Panc1 (cell line): ENCODE measurements around the gene IRF2. TPM values are rescaled to one million over a fixed set of nuclear protein-coding genes. Genes with fewer than 3 reads are reported as not detected.

Experiments used
- ATAC-seq: fragments of 200-7000 bp; cut with Tn5 transposase; 2 replicates; pipeline ENCODE4 v1.9.1; 2020; ENCODE audit warnings: mild to moderate bottlenecking, moderate library complexity
- BruUV-seq: library from RNA; stranded (reverse); fragments of 400-500 nt; replicated peaks from 2 replicates; lab custom pipeline; 2021; lab: Mats Ljungman, UMichigan
- CTCF ChIA-PET: fragments of 300-600 bp; sonication (Branson Sonifier 250); formaldehyde crosslinking; loops from one replicate; lab custom pipeline; 2022; ENCODE audit warnings: antibody characterized with exemption; lab: Charles Lee
- POLR2A ChIA-PET: fragments of 300-600 bp; sonication (Branson Sonifier 250); formaldehyde crosslinking; loops from one replicate; lab custom pipeline; 2022; ENCODE audit warnings: antibody characterized with exemption; lab: Charles Lee
- DNase-seq: peaks from one replicate; pipeline ENCODE4 v3.0.0-alpha.2; 2010; ENCODE audit warnings: low read depth, low spot score
- H3K27ac ChIP-seq: 2 replicates; pipeline ENCODE4 v1.5.1; 2011; ENCODE audit warnings: mild to moderate bottlenecking, low read length, inconsistent platforms
- H3K27me3 ChIP-seq: fragments of 200-500 bp; sonication (Bioruptor generic); 2 replicates; pipeline ENCODE4 v1.6.0; 2014; ENCODE audit warnings: low read length, inconsistent platforms; ENCODE audit not compliant: control insufficient read depth, insufficient read depth
- H3K36me3 ChIP-seq: fragments of 200-500 bp; sonication (Bioruptor generic); 2 replicates; pipeline ENCODE4 v1.5.1; 2014; ENCODE audit warnings: inconsistent platforms, mild to moderate bottlenecking, low read length, moderate library complexity; ENCODE audit not compliant: control insufficient read depth, insufficient read depth
- H3K4me1 ChIP-seq: 2 replicates; pipeline ENCODE4 v1.5.1; 2011; ENCODE audit warnings: inconsistent platforms, mild to moderate bottlenecking, low read length, moderate library complexity; ENCODE audit not compliant: control insufficient read depth, insufficient read depth
- H3K4me3 ChIP-seq, 2 experiments: 2 replicates each; pipeline ENCODE4 v1.5.1; 2011 to 2012; ENCODE audit warnings: low read depth in 2 of 2, low read length in 2 of 2, mild to moderate bottlenecking in 2 of 2, inconsistent platforms in 1 of 2, moderate library complexity in 1 of 2
- H3K9me3 ChIP-seq: fragments of 200-500 bp; sonication (Bioruptor generic); 2 replicates; pipeline ENCODE4 v1.5.1; 2014; ENCODE audit warnings: low read depth, mild to moderate bottlenecking, inconsistent platforms, low read length, moderate library complexity; ENCODE audit not compliant: control insufficient read depth, insufficient read depth
- POLR2AphosphoS5 ChIP-seq: IDR thresholded peaks from 2 replicates; pipeline ENCODE4 v1.6.1; 2012; ENCODE audit warnings: mild to moderate bottlenecking, low read depth, low read length, moderate library complexity
- SIN3A ChIP-seq: IDR thresholded peaks from 2 replicates; pipeline ENCODE4 v1.6.1; 2012; ENCODE audit warnings: low read depth, mild to moderate bottlenecking, low read length, moderate library complexity, borderline replicate concordance; ENCODE audit not compliant: insufficient read depth
- TCF7L2 ChIP-seq: IDR thresholded peaks from 2 replicates; pipeline ENCODE4 v1.6.1; 2011; ENCODE audit warnings: mild to moderate bottlenecking, low read depth, low read length, inconsistent platforms
- in situ Hi-C: cut with HindIII; loops from 2 replicates; pipeline ENCODE4 v1.10.0; 2016; ENCODE audit warnings: low sequenced_read_pairs, low pct_unique_long_range_greater_than_20kb
- intact Hi-C: fragments of 100-400 bp; cut with micrococcal nuclease; formaldehyde crosslinking; loops from one replicate; pipeline ENCODE4 v1.10.0; 2022; ENCODE audit not compliant: unreplicated experiment
- total RNA-seq: library from RNA; stranded (reverse); gene quantifications from one replicate; pipeline ENCODE4 v1.2.1, GENCODE V29; 2021; ENCODE audit not compliant: unreplicated experiment
- TF ChIP-seq, protein P1 (sequence below): fragments of 450-650 bp; IDR thresholded peaks from 2 replicates; pipeline ENCODE4 v1.5.1; 2017; ENCODE audit warnings: mild to moderate bottlenecking
- TF ChIP-seq, protein P2 (sequence below), 2 experiments: IDR thresholded peaks; 2 replicates each; pipeline ENCODE4 v1.6.1; 2011 to 2012; ENCODE audit warnings: low read depth in 2 of 2, control low read depth in 1 of 2, low read length in 1 of 2, mild to moderate bottlenecking in 1 of 2, moderate library complexity in 1 of 2; ENCODE audit not compliant: insufficient read depth in 1 of 2

IRF2 gene
- total RNA-seq, 1 experiment from 2014 or later, result 16.2 TPM

DNA sequence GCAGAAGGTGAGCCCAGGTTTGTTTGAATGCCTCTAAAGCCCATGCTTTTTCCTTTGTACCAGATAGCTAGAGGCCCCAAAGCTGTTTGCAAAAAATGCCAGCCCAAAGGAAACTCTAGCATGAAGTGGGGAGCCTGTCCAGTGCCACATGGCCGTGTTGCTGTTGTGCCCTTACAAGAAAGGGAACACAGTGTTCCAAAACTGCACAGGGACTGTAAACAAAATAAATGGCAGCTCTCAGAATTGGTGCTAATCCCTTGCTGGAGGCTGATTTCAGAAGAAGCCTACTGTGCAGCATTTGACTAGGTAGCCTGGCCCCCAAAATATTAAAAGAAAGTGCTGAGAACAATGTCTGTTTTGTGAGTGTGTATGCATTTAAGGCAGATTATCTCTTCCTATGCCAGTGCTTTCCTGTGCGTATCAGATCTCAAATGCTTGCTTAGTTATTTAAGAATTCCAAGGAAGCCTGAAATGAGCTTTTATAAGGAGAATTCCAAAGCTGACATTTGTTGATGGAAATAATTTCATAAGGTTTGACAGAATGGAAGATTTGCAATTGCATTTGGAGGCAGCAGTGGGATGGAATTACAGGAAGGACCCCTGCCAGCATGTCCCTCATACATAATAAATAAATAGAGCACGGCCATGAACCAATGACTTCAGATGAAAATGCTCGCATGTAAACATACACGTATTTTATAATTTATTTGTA lies 115.7 kb downstream of the IRF2 start:
- Histone ChIP-seq H3K4me3 (no peak overlapping the region), H3K36me3 (no peaks in the 10 kb centered on the region), H3K9me3 (no peaks in the 10 kb centered on the region), H3K4me1 (peaks cover 2% of the 10 kb centered on the region), H3K27me3 (no peaks in the 10 kb centered on the region), H3K27ac (no peak overlapping the region)
- TF ChIP-seq, protein P1, sequence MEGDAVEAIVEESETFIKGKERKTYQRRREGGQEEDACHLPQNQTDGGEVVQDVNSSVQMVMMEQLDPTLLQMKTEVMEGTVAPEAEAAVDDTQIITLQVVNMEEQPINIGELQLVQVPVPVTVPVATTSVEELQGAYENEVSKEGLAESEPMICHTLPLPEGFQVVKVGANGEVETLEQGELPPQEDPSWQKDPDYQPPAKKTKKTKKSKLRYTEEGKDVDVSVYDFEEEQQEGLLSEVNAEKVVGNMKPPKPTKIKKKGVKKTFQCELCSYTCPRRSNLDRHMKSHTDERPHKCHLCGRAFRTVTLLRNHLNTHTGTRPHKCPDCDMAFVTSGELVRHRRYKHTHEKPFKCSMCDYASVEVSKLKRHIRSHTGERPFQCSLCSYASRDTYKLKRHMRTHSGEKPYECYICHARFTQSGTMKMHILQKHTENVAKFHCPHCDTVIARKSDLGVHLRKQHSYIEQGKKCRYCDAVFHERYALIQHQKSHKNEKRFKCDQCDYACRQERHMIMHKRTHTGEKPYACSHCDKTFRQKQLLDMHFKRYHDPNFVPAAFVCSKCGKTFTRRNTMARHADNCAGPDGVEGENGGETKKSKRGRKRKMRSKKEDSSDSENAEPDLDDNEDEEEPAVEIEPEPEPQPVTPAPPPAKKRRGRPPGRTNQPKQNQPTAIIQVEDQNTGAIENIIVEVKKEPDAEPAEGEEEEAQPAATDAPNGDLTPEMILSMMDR, result no peak
- TF ChIP-seq POLR2AphosphoS5 (no peak), SIN3A (no peak), TCF7L2 (no peak)
- TF ChIP-seq, protein P2, sequence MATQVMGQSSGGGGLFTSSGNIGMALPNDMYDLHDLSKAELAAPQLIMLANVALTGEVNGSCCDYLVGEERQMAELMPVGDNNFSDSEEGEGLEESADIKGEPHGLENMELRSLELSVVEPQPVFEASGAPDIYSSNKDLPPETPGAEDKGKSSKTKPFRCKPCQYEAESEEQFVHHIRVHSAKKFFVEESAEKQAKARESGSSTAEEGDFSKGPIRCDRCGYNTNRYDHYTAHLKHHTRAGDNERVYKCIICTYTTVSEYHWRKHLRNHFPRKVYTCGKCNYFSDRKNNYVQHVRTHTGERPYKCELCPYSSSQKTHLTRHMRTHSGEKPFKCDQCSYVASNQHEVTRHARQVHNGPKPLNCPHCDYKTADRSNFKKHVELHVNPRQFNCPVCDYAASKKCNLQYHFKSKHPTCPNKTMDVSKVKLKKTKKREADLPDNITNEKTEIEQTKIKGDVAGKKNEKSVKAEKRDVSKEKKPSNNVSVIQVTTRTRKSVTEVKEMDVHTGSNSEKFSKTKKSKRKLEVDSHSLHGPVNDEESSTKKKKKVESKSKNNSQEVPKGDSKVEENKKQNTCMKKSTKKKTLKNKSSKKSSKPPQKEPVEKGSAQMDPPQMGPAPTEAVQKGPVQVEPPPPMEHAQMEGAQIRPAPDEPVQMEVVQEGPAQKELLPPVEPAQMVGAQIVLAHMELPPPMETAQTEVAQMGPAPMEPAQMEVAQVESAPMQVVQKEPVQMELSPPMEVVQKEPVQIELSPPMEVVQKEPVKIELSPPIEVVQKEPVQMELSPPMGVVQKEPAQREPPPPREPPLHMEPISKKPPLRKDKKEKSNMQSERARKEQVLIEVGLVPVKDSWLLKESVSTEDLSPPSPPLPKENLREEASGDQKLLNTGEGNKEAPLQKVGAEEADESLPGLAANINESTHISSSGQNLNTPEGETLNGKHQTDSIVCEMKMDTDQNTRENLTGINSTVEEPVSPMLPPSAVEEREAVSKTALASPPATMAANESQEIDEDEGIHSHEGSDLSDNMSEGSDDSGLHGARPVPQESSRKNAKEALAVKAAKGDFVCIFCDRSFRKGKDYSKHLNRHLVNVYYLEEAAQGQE (IDR thresholded peaks at IDR 0.05; ENCODE audit: insufficient read depth in 1 of 2, low read depth in 2 of 2, low read length in 1 of 2), result no peak
- DNase-seq, result no peak
- POLR2A ChIA-PET, result no interaction called here
- no TSS peak for BruUV-seq
- ATAC-seq, result no peak
- intact Hi-C loops, result no loop called here
- in situ Hi-C loops, result no loop called here
- CTCF ChIA-PET, result no interaction called here

DNA sequence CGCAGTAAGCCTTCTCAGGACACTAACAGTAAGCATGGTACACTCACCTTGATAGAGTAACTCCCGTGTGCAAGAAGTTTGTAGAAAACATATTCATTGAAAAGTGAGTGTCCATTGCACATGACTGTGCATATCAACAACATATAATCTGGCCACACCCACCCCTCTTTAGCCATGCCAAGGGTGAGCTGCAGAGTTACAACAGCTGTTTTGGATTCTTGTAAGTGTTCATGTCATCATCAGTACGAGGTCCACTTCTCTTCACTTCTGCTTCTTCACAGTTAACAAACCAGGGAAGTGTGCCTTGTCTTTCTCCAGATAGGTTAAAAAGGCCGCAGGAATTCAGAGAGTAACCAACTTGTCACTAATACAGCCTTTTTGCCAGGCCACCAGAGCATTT lies 116.6 kb downstream of the IRF2 start:
- ATAC-seq (no peak), DNase-seq (no peak)
- no peak overlapping the region for H3K27ac ChIP-seq
- no peaks in the 10 kb centered on the region for H3K9me3 ChIP-seq
- no TSS peak for BruUV-seq
- H3K36me3 ChIP-seq, result no peaks in the 10 kb centered on the region
- no peak overlapping the region for H3K4me3 ChIP-seq
- intact Hi-C loops, result no loop called here
- TF ChIP-seq SIN3A (no peak), TCF7L2 (no peak), POLR2AphosphoS5 (no peak)
- TF ChIP-seq, protein P2 (IDR thresholded peaks at IDR 0.05; ENCODE audit: insufficient read depth in 1 of 2, low read depth in 2 of 2, low read length in 1 of 2), result no peak
- TF ChIP-seq, protein P1, result no peak
- ChIA-PET POLR2A (no interaction called here), CTCF (no interaction called here)
- H3K27me3 ChIP-seq, result no peaks in the 10 kb centered on the region
- in situ Hi-C loops, result no loop called here
- H3K4me1 ChIP-seq, result peaks cover 2% of the 10 kb centered on the region
